H1 (cell line): ENCODE results near the gene IER3IP1. TPM values are rescaled to one million over a fixed set of nuclear protein-coding genes. Genes with fewer than 3 reads are reported as not detected.

Experiments used
- CTCF ChIA-PET: fragments of 300-600 bp; sonication (Branson Sonifier 250); formaldehyde crosslinking; loops from one replicate; lab custom pipeline; 2021; ENCODE audit not compliant: partially characterized antibody; lab: Charles Lee
- POLR2A ChIA-PET: fragments of 300-600 bp; sonication (Branson Sonifier 250); formaldehyde crosslinking; loops from one replicate; lab custom pipeline; 2021; ENCODE audit warnings: inconsistent platforms; ENCODE audit not compliant: partially characterized antibody; lab: Charles Lee
- DNase-seq, 2 experiments: peaks; one replicate each; pipeline versions ENCODE4 v3.0.0 to v3.0.0-alpha.2; 2010 to 2022; ENCODE audit warnings: low spot score in 2 of 2, low read depth in 1 of 2, mixed read lengths in 1 of 2
- FAIRE-seq: peaks from 2 replicates; lab custom pipeline; 2011; peaks lifted over from hg19 to GRCh38; lab: Jason Lieb, UNC
- H2AFZ ChIP-seq: 2 replicates; pipeline ENCODE4 v1.8.1; 2012; ENCODE audit warnings: low read length, inconsistent platforms
- H2AK5ac ChIP-seq: 2 replicates; pipeline ENCODE4 v1.6.1; 2013; ENCODE audit warnings: low read depth, low read length
- H2BK120ac ChIP-seq: replicated peaks from 2 replicates; pipeline ENCODE3; 2013; ENCODE audit warnings: low read depth, low read length, inconsistent platforms
- H2BK12ac ChIP-seq: 2 replicates; pipeline ENCODE4 v1.6.1; 2013; ENCODE audit warnings: low read depth, low read length
- H2BK15ac ChIP-seq: 2 replicates; pipeline ENCODE4 v1.6.1; 2013; ENCODE audit warnings: low read length
- H2BK20ac ChIP-seq: 2 replicates; pipeline ENCODE4 v1.6.1; 2013; ENCODE audit warnings: low read length
- H2BK5ac ChIP-seq: 2 replicates; pipeline ENCODE4 v1.6.1; 2013; ENCODE audit warnings: low read depth, low read length
- H3K14ac ChIP-seq: 2 replicates; pipeline ENCODE4 v1.6.1; 2013; ENCODE audit warnings: inconsistent platforms; ENCODE audit not compliant: insufficient read length
- H3K18ac ChIP-seq: 2 replicates; pipeline ENCODE4 v1.6.1; 2013; ENCODE audit warnings: low read length; ENCODE audit errors: extremely low read depth
- H3K23ac ChIP-seq: 2 replicates; pipeline ENCODE4 v1.6.1; 2013; ENCODE audit warnings: inconsistent platforms; ENCODE audit not compliant: insufficient read length
- H3K23me2 ChIP-seq: 2 replicates; pipeline ENCODE4 v1.6.1; 2013; ENCODE audit warnings: low read depth, low read length
- H3K27ac ChIP-seq: 2 replicates; pipeline ENCODE4 v1.6.1; 2011; ENCODE audit warnings: low read depth, low read length, inconsistent platforms
- H3K27me3 ChIP-seq, 4 experiments: replicated peaks in 1 of 4; 1 replicate in 1 of 4; 2 replicates in 3 of 4; pipeline versions ENCODE4 v1.6.1 to v1.8.1; 2011 to 2013; ENCODE audit warnings: low read length in 3 of 4, mild to moderate bottlenecking in 3 of 4, inconsistent platforms in 2 of 4, mixed read lengths in 2 of 4, moderate library complexity in 1 of 4; ENCODE audit not compliant: control insufficient read depth in 3 of 4, insufficient read depth in 3 of 4; ENCODE audit errors: extremely low read depth in 1 of 4
- H3K36me3 ChIP-seq, 4 experiments: 2 replicates each; pipeline versions ENCODE4 v1.6.1 to v1.8.1; 2011 to 2013; ENCODE audit warnings: mild to moderate bottlenecking in 4 of 4, low read length in 3 of 4, moderate library complexity in 2 of 4, control low read depth in 1 of 4, inconsistent platforms in 1 of 4; ENCODE audit not compliant: insufficient read depth in 4 of 4, control insufficient read depth in 2 of 4
- H3K4ac ChIP-seq: replicated peaks from 2 replicates; pipeline ENCODE3; 2013; ENCODE audit warnings: low read length, low read depth, mixed read lengths, inconsistent platforms; ENCODE audit not compliant: insufficient read length
- H3K4me1 ChIP-seq, 4 experiments: replicated peaks in 1 of 4; 1 replicate in 1 of 4; 2 replicates in 3 of 4; pipeline versions ENCODE4 v1.6.1 to v1.8.1; 2011 to 2013; ENCODE audit warnings: low read length in 3 of 4, inconsistent platforms in 2 of 4, mixed read lengths in 1 of 4; ENCODE audit not compliant: insufficient read depth in 4 of 4, control insufficient read depth in 3 of 4
- H3K4me2 ChIP-seq, 2 experiments: 2 replicates each; pipeline versions ENCODE4 v1.6.1 to v1.8.1; 2011 to 2013; ENCODE audit warnings: low read depth in 2 of 2, low read length in 2 of 2, control low read depth in 1 of 2, inconsistent platforms in 1 of 2, mild to moderate bottlenecking in 1 of 2; ENCODE audit not compliant: insufficient read depth in 1 of 2
- H3K4me3 ChIP-seq, 4 experiments: fragments of 200-600, 300-600 bp in 1 of 4; sonication (generic), shearing (Covaris generic), sonication (Bioruptor Twin) in 1 of 4; 2 replicates each; pipeline versions ENCODE4 v1.5.1 to v1.8.1; 2011 to 2016; ENCODE audit warnings: low read length in 4 of 4, low read depth in 3 of 4, control low read depth in 2 of 4, inconsistent platforms in 2 of 4, mild to moderate bottlenecking in 2 of 4, mixed read lengths in 1 of 4, moderate library complexity in 1 of 4; ENCODE audit not compliant: insufficient read depth in 2 of 4; ENCODE audit errors: extremely low read depth in 1 of 4
- H3K56ac ChIP-seq: replicated peaks from 2 replicates; pipeline ENCODE3; 2013; ENCODE audit warnings: low read depth, mild to moderate bottlenecking, mixed read lengths, low read length, inconsistent platforms; ENCODE audit not compliant: insufficient read length
- H3K79me1 ChIP-seq: 2 replicates; pipeline ENCODE4 v1.6.1; 2013; ENCODE audit warnings: low read depth, low read length, control low read depth
- H3K79me2 ChIP-seq, 2 experiments: 2 replicates each; pipeline versions ENCODE4 v1.6.1 to v1.8.1; 2012 to 2013; ENCODE audit warnings: low read length in 2 of 2, mild to moderate bottlenecking in 2 of 2, inconsistent platforms in 1 of 2; ENCODE audit not compliant: insufficient read depth in 2 of 2, control insufficient read depth in 1 of 2
- H3K9ac ChIP-seq, 4 experiments: replicated peaks in 1 of 4; 1 replicate in 1 of 4; 2 replicates in 3 of 4; pipeline versions ENCODE4 v1.6.1 to v1.8.1; 2011 to 2013; ENCODE audit warnings: low read depth in 3 of 4, low read length in 3 of 4, control low read depth in 2 of 4, mild to moderate bottlenecking in 2 of 4, moderate library complexity in 2 of 4, inconsistent platforms in 1 of 4; ENCODE audit errors: extremely low read depth in 1 of 4
- H3K9me3 ChIP-seq, 2 experiments: 2 replicates each; pipeline versions ENCODE4 v1.6.1 to v1.8.1; 2012 to 2013; ENCODE audit warnings: mild to moderate bottlenecking in 2 of 2, moderate library complexity in 2 of 2, control low read depth in 1 of 2, inconsistent platforms in 1 of 2, low read depth in 1 of 2, low read length in 1 of 2, mixed read lengths in 1 of 2; ENCODE audit not compliant: insufficient read depth in 2 of 2
- H4K20me1 ChIP-seq, 2 experiments: replicated peaks in 1 of 2; 2 replicates each; pipeline versions ENCODE3 to v1.8.1; 2011 to 2013; ENCODE audit warnings: inconsistent platforms in 2 of 2, low read length in 2 of 2, mild to moderate bottlenecking in 1 of 2; ENCODE audit not compliant: insufficient read depth in 2 of 2, control insufficient read depth in 1 of 2
- H4K5ac ChIP-seq: 2 replicates; pipeline ENCODE4 v1.6.1; 2013; ENCODE audit warnings: low read length, low read depth, mixed read lengths, inconsistent platforms; ENCODE audit not compliant: insufficient read length
- H4K8ac ChIP-seq: 2 replicates; pipeline ENCODE4 v1.8.0; 2013; ENCODE audit warnings: mild to moderate bottlenecking, moderate library complexity, low read length, inconsistent platforms; ENCODE audit not compliant: insufficient read depth; ENCODE audit errors: extremely low read depth
- H4K91ac ChIP-seq: replicated peaks from 2 replicates; pipeline ENCODE3; 2013; ENCODE audit warnings: low read length, mixed read lengths, inconsistent platforms; ENCODE audit not compliant: insufficient read length
- ASH2L ChIP-seq: fragments of 200-600, 300-600 bp; sonication (generic); IDR thresholded peaks from one replicate; pipeline ENCODE4 v1.7.1; 2017; ENCODE audit warnings: low read length
- BACH1 ChIP-seq: IDR thresholded peaks from 2 replicates; pipeline ENCODE4 v1.6.1; 2012; ENCODE audit warnings: low read length, improper control_type of control experiment
- CBX5 ChIP-seq: fragments of 300-800, 300-1000 bp; sonication (generic); IDR thresholded peaks from 2 replicates; pipeline ENCODE4 v1.7.1; 2016; ENCODE audit warnings: antibody characterized with exemption, low read length, low read depth
- CBX8 ChIP-seq: fragments of 300-800, 300-1000 bp; sonication (generic); IDR thresholded peaks from 2 replicates; pipeline ENCODE4 v1.7.1; 2016; ENCODE audit warnings: low read depth, low read length, borderline replicate concordance
- CHD2 ChIP-seq: IDR thresholded peaks from 2 replicates; pipeline ENCODE4 v1.6.1; 2012; ENCODE audit warnings: low read length, improper control_type of control experiment
- EP300 ChIP-seq, 2 experiments: IDR thresholded peaks; 1 replicate in 1 of 2; 2 replicates in 1 of 2; pipeline ENCODE4 v1.6.1; 2011 to 2012; ENCODE audit warnings: low read depth in 2 of 2, low read length in 2 of 2, mild to moderate bottlenecking in 2 of 2, borderline replicate concordance in 1 of 2, inconsistent platforms in 1 of 2, moderate library complexity in 1 of 2
- JUND ChIP-seq: IDR thresholded peaks from 2 replicates; pipeline ENCODE4 v1.6.1; 2011; ENCODE audit warnings: mild to moderate bottlenecking, improper control_type of control experiment, low read length
- MAFK ChIP-seq: IDR thresholded peaks from 2 replicates; pipeline ENCODE4 v1.6.1; 2012; ENCODE audit warnings: low read depth, mild to moderate bottlenecking, improper control_type of control experiment, low read length
- MAX ChIP-seq: IDR thresholded peaks from 2 replicates; pipeline ENCODE4 v1.6.1; 2012; ENCODE audit warnings: inconsistent platforms
- NRF1 ChIP-seq: IDR thresholded peaks from 2 replicates; pipeline ENCODE4 v1.6.1; 2011; ENCODE audit warnings: mild to moderate bottlenecking, low read depth, low read length, improper control_type of control experiment
- POLR2AphosphoS5 ChIP-seq: IDR thresholded peaks from 2 replicates; pipeline ENCODE4 v1.6.1; 2011; ENCODE audit warnings: low read depth, low read length
- RBBP5 ChIP-seq: IDR thresholded peaks from 2 replicates; pipeline ENCODE4 v1.7.1; 2012; ENCODE audit warnings: low read depth, mild to moderate bottlenecking, inconsistent platforms, low read length, moderate library complexity, borderline replicate concordance
- RXRA ChIP-seq: IDR thresholded peaks from 2 replicates; pipeline ENCODE4 v1.6.1; 2011; ENCODE audit warnings: low read depth, mild to moderate bottlenecking, low read length, moderate library complexity; ENCODE audit not compliant: insufficient read depth
- ZNF274 ChIP-seq: IDR thresholded peaks from 2 replicates; pipeline ENCODE4 v1.7.0; 2012; ENCODE audit warnings: low read length, borderline replicate concordance; ENCODE audit errors: extremely low read depth
- WGBS, 2 experiments: shearing (Covaris generic) in 1 of 2; methylation state at CpG; one replicate each; pipeline versions ENCODE4 v1.1.6 to v1.1.7; 2013 to 2015; ENCODE audit warnings: low lambda C conversion rate in 2 of 2, mixed read lengths in 2 of 2, inconsistent platforms in 1 of 2, low coverage in 1 of 2, missing lambda C conversion rate in 1 of 2; ENCODE audit not compliant: insufficient replicate concordance in 2 of 2, insufficient coverage in 1 of 2, insufficient read length in 1 of 2; ENCODE audit errors: extremely low coverage in 1 of 2, missing lambda C conversion rate in 1 of 2; 5-methylcytosine and 5-hydroxymethylcytosine counted together
- polyA plus RNA-seq, 7 experiments: library from polyadenylated mRNA; depleted of rRNA in 3 of 7; stranded (reverse) in 5 of 7; unstranded in 2 of 7; fragments of >200 nt in 5 of 7; fragments of 200-250 nt in 2 of 7; gene quantifications; 1 replicate in 5 of 7; 2 replicates in 1 of 7; 4 replicates in 1 of 7; pipeline versions ENCODE4 v1.2.1 to v1.2.3, GENCODE V29; 2011 to 2013; ENCODE audit warnings: missing spikeins in 2 of 7, mixed read lengths in 2 of 7
- total RNA-seq: library from RNA; stranded (reverse); fragmentation: NEBNext Ultra II Directional; extraction: Animal tissue kit (Norgen Biotek cat#: 25700); gene quantifications from 2 replicates; pipeline ENCODE4 v1.2.1, GENCODE V29; 2021

Gene IER3IP1
- total and polyA plus RNA-seq, 2 of the 8 experiments (the other 6 are each of a cell fraction or from before 2014, with no cell fraction given): 6.0 to 8.5 TPM

- no peak overlapping the region for H2BK5ac ChIP-seq
- WGBS, 2 experiments: 100% methylated on average over 1 of the region's 1 CpG; no CpG with 5 or more reads in 1 of the 2 experiments
- no peaks in the 10 kb centered on the region for H4K20me1 ChIP-seq
- POLR2A ChIA-PET: no interaction called here
- H3K79me2 ChIP-seq: no peaks in the 10 kb centered on the region
- no peaks in the 10 kb centered on the region for H3K9me3 ChIP-seq
- no peak overlapping the region for H3K9ac ChIP-seq
- DNase-seq (no peak), FAIRE-seq (no peak)
- no peak overlapping the region for H3K27ac ChIP-seq
- H4K91ac ChIP-seq: no peak overlapping the region
- no peak overlapping the region for H2BK12ac ChIP-seq
- no peak overlapping the region for H2AFZ ChIP-seq
- H3K36me3 ChIP-seq: no peaks in the 10 kb centered on the region
- no peak overlapping the region for H3K23ac ChIP-seq
- no peak overlapping the region for H4K5ac ChIP-seq
- H4K8ac ChIP-seq: no peak overlapping the region
- H3K79me1 ChIP-seq: no peaks in the 10 kb centered on the region
- no peak overlapping the region for H3K4me3 ChIP-seq
- CTCF ChIA-PET: interaction anchor here (0.5 to 2.8 kb wide), 17 partner anchors 8 to 546 kb away, joined by 3 to 11 read pairs (median 4); no protein-coding TSS in a partner anchor
- H3K56ac ChIP-seq: no peak overlapping the region
- H3K18ac ChIP-seq: no peak overlapping the region
- no peak overlapping the region for H2BK20ac ChIP-seq
- no peak overlapping the region for H3K4ac ChIP-seq
- H2AK5ac ChIP-seq: no peak overlapping the region
- H3K14ac ChIP-seq: no peak overlapping the region
- TF ChIP-seq ZNF274 (no peak), ASH2L (no peak), CHD2 (no peak), CBX5 (no peak), POLR2AphosphoS5 (no peak), MAX (no peak), RBBP5 (no peak), RXRA (no peak), EP300 (IDR thresholded peaks at IDR 0.05; ENCODE audit: borderline replicate concordance in 1 of 2, low read depth in 2 of 2, low read length in 2 of 2) (no peak), MAFK (no peak), BACH1 (no peak), NRF1 (no peak), CBX8 (no peak), JUND (no peak)
- peaks cover 0 to 1% (median 0%) of the 10 kb centered on the region in 4 experiments; a peak in 1 of 7 replicates for H3K27me3 ChIP-seq
- no peak overlapping the region for H3K4me2 ChIP-seq
- H2BK120ac ChIP-seq: no peak overlapping the region
- H2BK15ac ChIP-seq: no peak overlapping the region
- H3K23me2 ChIP-seq: no peaks in the 10 kb centered on the region
- peaks cover 0 to 4% (median 0%) of the 10 kb centered on the region in 4 experiments; a peak in 3 of 7 replicates for H3K4me1 ChIP-seq
These were observed 33.0 kb upstream of the IER3IP1 start for GRCh38 chr18:47209171-47209570.
